Measurements from ENCODE around the gene ABHD10. TPM values are rescaled to one million over a fixed set of nuclear protein-coding genes. Genes with fewer than 3 reads are reported as not detected.

ABHD10 gene
- total and polyA plus RNA-seq, 2 experiments from 2014 or later = 25.6 to 36.2 TPM

DNA sequence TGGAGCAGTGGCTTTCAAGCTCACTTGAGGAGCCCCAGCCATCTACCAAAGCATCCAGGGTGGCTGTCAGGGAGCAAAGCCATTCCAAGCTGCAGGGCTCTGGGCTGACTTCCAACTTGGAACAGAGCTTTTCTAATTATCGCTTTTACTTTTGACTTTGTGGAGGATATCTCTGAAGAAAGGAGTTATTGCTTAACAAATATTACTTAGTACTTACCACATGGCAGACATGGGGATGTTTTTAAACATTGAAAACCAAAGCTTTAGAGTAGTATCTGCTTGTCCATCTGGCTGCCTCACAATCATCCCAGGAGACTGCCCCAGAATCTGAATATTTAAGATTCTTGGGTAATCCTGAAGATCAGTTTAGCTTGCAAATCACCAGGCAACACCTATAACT is 28.8 kb downstream of the ABHD10 start:
- WGBS (ENCODE audit: low lambda C conversion rate, missing lambda C conversion rate) = 73% methylated on average over 1 of the region's 1 CpG
- TF ChIP-seq, protein P1, sequence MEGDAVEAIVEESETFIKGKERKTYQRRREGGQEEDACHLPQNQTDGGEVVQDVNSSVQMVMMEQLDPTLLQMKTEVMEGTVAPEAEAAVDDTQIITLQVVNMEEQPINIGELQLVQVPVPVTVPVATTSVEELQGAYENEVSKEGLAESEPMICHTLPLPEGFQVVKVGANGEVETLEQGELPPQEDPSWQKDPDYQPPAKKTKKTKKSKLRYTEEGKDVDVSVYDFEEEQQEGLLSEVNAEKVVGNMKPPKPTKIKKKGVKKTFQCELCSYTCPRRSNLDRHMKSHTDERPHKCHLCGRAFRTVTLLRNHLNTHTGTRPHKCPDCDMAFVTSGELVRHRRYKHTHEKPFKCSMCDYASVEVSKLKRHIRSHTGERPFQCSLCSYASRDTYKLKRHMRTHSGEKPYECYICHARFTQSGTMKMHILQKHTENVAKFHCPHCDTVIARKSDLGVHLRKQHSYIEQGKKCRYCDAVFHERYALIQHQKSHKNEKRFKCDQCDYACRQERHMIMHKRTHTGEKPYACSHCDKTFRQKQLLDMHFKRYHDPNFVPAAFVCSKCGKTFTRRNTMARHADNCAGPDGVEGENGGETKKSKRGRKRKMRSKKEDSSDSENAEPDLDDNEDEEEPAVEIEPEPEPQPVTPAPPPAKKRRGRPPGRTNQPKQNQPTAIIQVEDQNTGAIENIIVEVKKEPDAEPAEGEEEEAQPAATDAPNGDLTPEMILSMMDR (IDR thresholded peaks at IDR 0.05; ENCODE audit: poor library complexity) = no peak
- TF ChIP-seq EZH2phosphoT487 (IDR thresholded peaks at IDR 0.05; ENCODE audit: low read depth, severe bottlenecking, unreplicated experiment) = no peak
- Histone ChIP-seq H3K4me3 (no peak overlapping the region), H2AFZ (no peak overlapping the region), H3K27me3 (no peaks in the 10 kb centered on the region), H3K36me3 (replicated peaks; ENCODE audit: insufficient read depth, low read depth) (no peaks in the 10 kb centered on the region), H3K9me3 (ENCODE audit: low read depth) (no peaks in the 10 kb centered on the region), H4K20me1 (ENCODE audit: insufficient read depth, poor library complexity, severe bottlenecking) (no peaks in the 10 kb centered on the region), H3K4me2 (no peak overlapping the region), H3K79me2 (no peaks in the 10 kb centered on the region), H3K4me1 (ENCODE audit: insufficient read depth) (peaks cover 4% of the 10 kb centered on the region), H3K27ac (no peak overlapping the region), H3K9me2 (replicated peaks; ENCODE audit: insufficient read depth) (no peaks in the 10 kb centered on the region)
- DNase-seq (ENCODE audit: low spot score) = no peak

DNA sequence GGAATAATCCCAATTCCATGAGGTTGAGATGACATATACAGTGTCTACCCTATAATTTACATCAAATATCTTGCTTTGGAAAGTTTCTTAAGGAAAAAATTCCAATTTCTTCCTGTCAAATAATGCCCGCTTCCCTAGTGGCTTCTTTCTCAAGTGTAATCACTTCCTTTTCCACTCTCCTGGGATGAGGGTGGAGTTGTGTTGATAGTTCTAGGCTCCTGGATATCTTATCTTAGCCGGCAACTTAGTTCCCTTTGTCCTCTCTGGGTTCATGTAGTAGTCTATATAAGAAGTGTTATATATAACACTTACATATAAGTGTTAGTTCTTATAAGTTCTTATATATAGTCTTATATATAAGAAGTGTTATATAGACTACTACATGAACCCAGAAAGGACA is 30.8 kb downstream of the ABHD10 start:
- WGBS (ENCODE audit: low lambda C conversion rate, missing lambda C conversion rate) = 79% methylated on average over 2 of the region's 2 CpGs
- no peaks in the 10 kb centered on the region for H3K27me3 ChIP-seq
- H3K9me3 ChIP-seq (ENCODE audit: low read depth) = no peaks in the 10 kb centered on the region
- H2AFZ ChIP-seq = no peak overlapping the region
- no peak for TF ChIP-seq EZH2phosphoT487 (IDR thresholded peaks at IDR 0.05; ENCODE audit: low read depth, severe bottlenecking, unreplicated experiment)
- TF ChIP-seq EZH2 (IDR thresholded peaks at IDR 0.05; ENCODE audit: borderline replicate concordance) = no peak
- TF ChIP-seq, protein P1 (IDR thresholded peaks at IDR 0.05; ENCODE audit: poor library complexity) = no peak
- no peaks in the 10 kb centered on the region for H3K79me2 ChIP-seq
- no peaks in the 10 kb centered on the region for H3K9me2 ChIP-seq (replicated peaks; ENCODE audit: insufficient read depth)
- H3K4me1 ChIP-seq (ENCODE audit: insufficient read depth) = peaks cover 4% of the 10 kb centered on the region
- DNase-seq (ENCODE audit: low spot score) = no peak
- no peaks in the 10 kb centered on the region for H4K20me1 ChIP-seq (ENCODE audit: insufficient read depth, poor library complexity, severe bottlenecking)
- no peaks in the 10 kb centered on the region for H3K36me3 ChIP-seq (replicated peaks; ENCODE audit: insufficient read depth, low read depth)
- no peak overlapping the region for H3K27ac ChIP-seq
- no peak overlapping the region for H3K4me2 ChIP-seq
- H3K4me3 ChIP-seq = no peak overlapping the region

DNA sequence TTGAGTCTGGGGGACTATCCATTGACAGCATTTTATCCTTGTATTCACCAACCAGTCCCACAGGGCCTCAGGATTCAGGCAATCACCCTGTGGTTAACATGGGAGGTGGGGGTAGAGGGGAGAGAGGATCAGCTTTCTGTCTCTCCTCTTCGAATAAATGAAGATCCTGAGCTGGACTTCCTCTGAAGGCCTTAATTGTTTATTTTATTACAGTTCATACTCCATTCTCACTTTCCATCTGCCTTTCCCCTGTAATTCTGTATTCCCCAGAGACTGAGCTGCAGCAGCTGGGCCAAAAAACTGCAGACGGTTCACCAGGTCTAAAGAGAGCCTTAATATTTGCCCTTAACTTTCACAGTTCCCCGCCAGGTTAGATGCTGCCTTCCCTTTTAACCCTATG is 31.8 kb downstream of the ABHD10 start:
- no peaks in the 10 kb centered on the region for H3K79me2 ChIP-seq

More for the DNA sequence above, 31.8 kb downstream of the ABHD10 start:
- Histone ChIP-seq H3K27ac (no peak overlapping the region), H2AFZ (no peak overlapping the region), H4K20me1 (ENCODE audit: insufficient read depth, poor library complexity, severe bottlenecking) (no peaks in the 10 kb centered on the region), H3K4me3 (no peak overlapping the region), H3K4me1 (ENCODE audit: insufficient read depth) (peaks cover 4% of the 10 kb centered on the region), H3K27me3 (no peaks in the 10 kb centered on the region), H3K4me2 (no peak overlapping the region), H3K9me3 (ENCODE audit: low read depth) (no peaks in the 10 kb centered on the region), H3K36me3 (replicated peaks; ENCODE audit: insufficient read depth, low read depth) (no peaks in the 10 kb centered on the region), H3K9me2 (replicated peaks; ENCODE audit: insufficient read depth) (no peaks in the 10 kb centered on the region)
- DNase-seq (ENCODE audit: low spot score) = no peak
- WGBS (ENCODE audit: low lambda C conversion rate, missing lambda C conversion rate) = 77% methylated on average over 3 of the region's 3 CpGs
- TF ChIP-seq, protein P1 (IDR thresholded peaks at IDR 0.05; ENCODE audit: poor library complexity) = no peak
- TF ChIP-seq EZH2 (IDR thresholded peaks at IDR 0.05; ENCODE audit: borderline replicate concordance) (no peak), EZH2phosphoT487 (IDR thresholded peaks at IDR 0.05; ENCODE audit: low read depth, severe bottlenecking, unreplicated experiment) (no peak)

Data from hepatocyte (in vitro differentiated cells).